ENCODE measurements around the gene TRIM33. TPM values are rescaled to one million over a fixed set of nuclear protein-coding genes. Genes with fewer than 3 reads are reported as not detected.

TRIM33 gene
- total RNA-seq, 4 donors from 2014 or later, result 37.5 to 48.6 (median 41.1) TPM

DNA sequence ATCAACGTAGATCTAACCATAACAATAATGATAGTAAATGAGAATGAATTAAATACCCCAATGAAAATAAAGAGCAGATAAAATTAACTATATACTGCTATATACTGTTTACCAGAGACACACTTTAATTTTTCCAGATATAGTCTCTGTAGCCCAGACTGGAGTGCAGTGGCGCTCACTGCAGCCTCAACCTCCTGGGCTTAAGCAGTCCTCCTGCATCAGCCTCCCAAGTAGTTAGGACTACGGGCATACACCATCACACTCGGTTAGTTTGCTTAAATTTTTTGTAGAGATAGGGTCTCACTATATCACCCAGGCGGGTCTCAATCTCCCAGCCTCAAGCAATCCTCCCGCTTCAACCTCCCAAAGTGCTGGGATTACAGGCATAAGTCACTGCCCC, 37.2 kb downstream of the TRIM33 start:
- H3K4me3 ChIP-seq (ENCODE audit: low read depth, poor library complexity, severe bottlenecking), result no peak overlapping the region
- intact Hi-C loops (cut with DNase I; ENCODE audit: low total_unique reads), result no loop called here
- WGBS, 2 donors, result 97% methylated on average over 6 of the region's 6 CpGs
- no peak for DNase-seq (ENCODE audit: low spot score in 2 of 2)
- TF ChIP-seq CTCF (IDR thresholded peaks at IDR 0.05), result no peak
- no peak for TF ChIP-seq POLR2A (IDR thresholded peaks at IDR 0.05)

DNA sequence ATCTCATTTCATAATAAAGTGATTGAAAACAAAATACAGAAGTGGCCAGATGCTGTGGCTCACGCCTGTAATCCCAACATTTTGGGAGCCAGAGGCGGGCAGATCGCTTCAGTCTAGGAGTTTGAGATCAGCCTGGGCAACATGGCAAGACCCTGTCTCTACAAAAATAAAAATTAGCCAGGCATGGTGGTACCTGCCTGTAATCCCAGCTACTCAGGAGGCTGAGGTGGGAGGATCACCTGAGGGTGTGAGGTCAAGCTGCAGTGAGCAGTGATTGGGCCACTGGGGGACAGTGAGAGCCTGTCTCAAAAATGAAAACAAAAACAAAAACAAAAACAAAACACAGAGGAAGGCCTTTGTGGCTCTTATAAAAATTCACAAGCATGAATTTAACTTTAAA, 38.6 kb downstream of the TRIM33 start:
- H3K4me3 ChIP-seq (ENCODE audit: low read depth, poor library complexity, severe bottlenecking), result no peak overlapping the region
- TF ChIP-seq POLR2A (IDR thresholded peaks at IDR 0.05) (no peak), CTCF (IDR thresholded peaks at IDR 0.05) (no peak)
- DNase-seq (ENCODE audit: low spot score in 2 of 2), result no peak
- WGBS, 2 donors, result 93 to 97% methylated on average over 3 of the region's 3 CpGs
- intact Hi-C loops (cut with DNase I; ENCODE audit: low total_unique reads), result no loop called here

- TF ChIP-seq CTCF (IDR thresholded peaks at IDR 0.05), result no peak
- no peak for TF ChIP-seq POLR2A (IDR thresholded peaks at IDR 0.05)
- intact Hi-C loops (cut with DNase I; ENCODE audit: low total_unique reads), result no loop called here
- no peak overlapping the region for H3K4me3 ChIP-seq (ENCODE audit: low read depth, poor library complexity, severe bottlenecking)
- 77% methylated on average over 5 of the region's 5 CpGs for WGBS, 2 donors
- DNase-seq (ENCODE audit: low spot score in 2 of 2), result no peak
Observed at GRCh38 chr1:114470681-114471080, 40.3 kb downstream of the TRIM33 start.

DNA sequence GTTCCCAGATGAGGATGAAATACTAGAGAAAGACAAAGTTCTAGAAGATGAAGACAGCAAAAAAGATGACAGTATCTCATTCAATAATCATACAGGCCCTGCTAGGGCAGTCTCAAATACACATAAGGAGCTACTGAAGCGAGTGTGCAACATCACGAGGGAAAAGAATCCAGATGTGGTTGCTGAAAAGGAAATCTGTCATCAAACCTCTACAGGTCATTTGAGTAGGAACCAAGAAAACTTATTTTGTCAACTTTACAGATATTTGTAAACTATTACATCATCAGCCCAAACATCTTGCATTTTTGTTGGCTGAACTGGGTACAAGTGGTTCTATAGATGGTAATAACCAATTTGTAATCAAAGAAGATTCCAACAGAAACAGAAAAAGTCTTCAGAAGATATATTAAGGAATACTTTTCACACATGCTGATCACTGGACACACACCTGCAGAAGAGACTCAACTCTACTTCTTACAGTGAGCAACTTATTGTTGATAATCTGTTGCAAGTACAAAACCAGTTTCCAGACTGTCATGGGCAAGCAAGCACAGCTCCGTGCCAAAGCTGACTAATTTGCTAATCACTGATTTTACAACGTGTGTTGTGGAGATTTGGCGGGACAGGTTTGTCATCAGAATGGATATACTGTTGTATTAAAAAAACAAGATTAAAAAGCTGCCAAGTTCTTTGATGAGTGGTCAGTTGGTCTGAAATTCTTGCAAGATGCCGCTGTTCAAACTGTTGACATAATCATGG, 42.1 kb downstream of the TRIM33 start:
- no peak for DNase-seq (ENCODE audit: low spot score in 2 of 2)
- TF ChIP-seq CTCF (IDR thresholded peaks at IDR 0.05) (no peak), POLR2A (IDR thresholded peaks at IDR 0.05) (no peak)
- WGBS, 2 donors, result 62 to 63% methylated on average over 6 of the region's 6 CpGs
- intact Hi-C loops (cut with DNase I; ENCODE audit: low total_unique reads), result no loop called here
- no peak overlapping the region for H3K4me3 ChIP-seq (ENCODE audit: low read depth, poor library complexity, severe bottlenecking)

DNA sequence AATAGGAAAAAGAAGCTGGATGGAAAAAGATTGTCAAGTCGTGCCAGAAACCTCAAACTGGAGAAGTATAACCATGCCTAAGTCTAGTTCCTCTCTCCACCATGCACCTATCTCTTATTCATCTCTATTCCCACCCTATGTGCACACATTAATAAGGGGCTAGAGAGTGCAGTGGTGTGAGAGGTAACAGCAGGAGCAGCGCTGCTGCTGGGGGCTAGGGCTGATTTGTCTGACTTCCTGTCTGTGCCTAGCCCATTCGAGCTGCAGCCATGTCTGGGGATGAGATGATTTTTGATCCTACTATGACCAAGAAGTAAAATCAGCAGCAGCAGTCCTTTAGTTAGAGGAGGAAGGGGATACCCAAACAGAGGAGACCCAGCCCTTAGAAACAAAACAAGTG, 43.0 kb downstream of the TRIM33 start:
- TF ChIP-seq CTCF (IDR thresholded peaks at IDR 0.05), result no peak
- TF ChIP-seq POLR2A (IDR thresholded peaks at IDR 0.05), result no peak
- no peak for DNase-seq (ENCODE audit: low spot score in 2 of 2)
- intact Hi-C loops (cut with DNase I; ENCODE audit: low total_unique reads), result no loop called here
- WGBS, 2 donors, result 54 to 63% methylated on average over 3 of the region's 3 CpGs
- no peak overlapping the region for H3K4me3 ChIP-seq (ENCODE audit: low read depth, poor library complexity, severe bottlenecking)

GRCh38 chr1:114467491-114467890, 43.5 kb downstream of the TRIM33 start:
- 96 to 98% methylated on average over 1 of the region's 1 CpG for WGBS, 2 donors
- H3K4me3 ChIP-seq (ENCODE audit: low read depth, poor library complexity, severe bottlenecking), result no peak overlapping the region
- DNase-seq (ENCODE audit: low spot score in 2 of 2), result no peak
- TF ChIP-seq POLR2A (IDR thresholded peaks at IDR 0.05) (no peak), CTCF (IDR thresholded peaks at IDR 0.05) (no peak)
- intact Hi-C loops (cut with DNase I; ENCODE audit: low total_unique reads), result no loop called here

All from lower leg skin (tissue), 4 donors.